Left hindlimb (tissue), 1 donor: ENCODE measurements around the gene CYP21A2.
"Not testable (repeated sequence)": the region's sequence is repeated elsewhere in the genome, so short reads cannot be mapped to it uniquely, and the experiment has no call there.

Source experiments
- DNase-seq: peaks from one replicate; pipeline ENCODE4 v3.0.0-alpha.2; 2018

Gene CYP21A2

GRCh38 chr6:32056254-32056653 is 18.0 kb downstream of the CYP21A2 start:
- DNase-seq, result peak; percentile 2

- DNase-seq, result peak; percentile 24
Observed at GRCh38 chr6:32057966-32058365, 19.8 kb downstream of the CYP21A2 start.

- peak; percentile 39 for DNase-seq
Observed at GRCh38 chr6:32058511-32058963, 20.3 kb downstream of the CYP21A2 start.

GRCh38 chr6:32060966-32061655 is 22.9 kb downstream of the CYP21A2 start:
- no peak for DNase-seq

GRCh38 chr6:32064706-32065105 is 26.5 kb downstream of the CYP21A2 start:
- DNase-seq, result no peak

- not testable (repeated sequence) for DNase-seq
Observed at GRCh38 chr6:32067521-32067920, 29.3 kb downstream of the CYP21A2 start.

- not testable (repeated sequence) for DNase-seq
Observed at GRCh38 chr6:32068315-32068714, 30.1 kb downstream of the CYP21A2 start.

- DNase-seq, result no peak
Observed at GRCh38 chr6:32068867-32069266, 30.7 kb downstream of the CYP21A2 start.

- DNase-seq, result peak; percentile 6
Observed at GRCh38 chr6:32069460-32069859, 31.2 kb downstream of the CYP21A2 start.

GRCh38 chr6:32069878-32070515 is 31.8 kb downstream of the CYP21A2 start:
- peak; percentile 7 for DNase-seq

- DNase-seq, result peak; percentile 84
Observed at GRCh38 chr6:32070814-32071543, 32.8 kb downstream of the CYP21A2 start.

- DNase-seq, result peak; percentile 59
Observed at GRCh38 chr6:32073101-32073500, 34.9 kb downstream of the CYP21A2 start.

- DNase-seq, result no peak
Observed at GRCh38 chr6:32073613-32074012, 35.4 kb downstream of the CYP21A2 start.

- DNase-seq, result peak; percentile 37
Observed at GRCh38 chr6:32074996-32075532, 36.8 kb downstream of the CYP21A2 start.

- DNase-seq, result peak; percentile 28
Observed at GRCh38 chr6:32075781-32076180, 37.6 kb downstream of the CYP21A2 start.

- DNase-seq, result peak; percentile 74
Observed at GRCh38 chr6:32076321-32076809, 38.1 kb downstream of the CYP21A2 start.

GRCh38 chr6:32079566-32080290 is 41.5 kb downstream of the CYP21A2 start:
- peak; percentile 30 for DNase-seq

GRCh38 chr6:32081168-32081990 is 43.2 kb downstream of the CYP21A2 start:
- DNase-seq, result peak; percentile 87

- peak; percentile 72 for DNase-seq
Observed at GRCh38 chr6:32082478-32082877, 44.3 kb downstream of the CYP21A2 start.

- DNase-seq, result no peak
Observed at GRCh38 chr6:32082935-32083334, 44.7 kb downstream of the CYP21A2 start.
